HG03442 (cell line): Measurements from ENCODE around the gene PSD2.

Experiments used
- ATAC-seq: cut with Tn5 transposase; IDR thresholded peaks from one replicate; pipeline ENCODE4 v1.9.1; 2021; ENCODE audit warnings: mild to moderate bottlenecking, moderate library complexity; ENCODE audit not compliant: unreplicated experiment

PSD2 gene

DNA sequence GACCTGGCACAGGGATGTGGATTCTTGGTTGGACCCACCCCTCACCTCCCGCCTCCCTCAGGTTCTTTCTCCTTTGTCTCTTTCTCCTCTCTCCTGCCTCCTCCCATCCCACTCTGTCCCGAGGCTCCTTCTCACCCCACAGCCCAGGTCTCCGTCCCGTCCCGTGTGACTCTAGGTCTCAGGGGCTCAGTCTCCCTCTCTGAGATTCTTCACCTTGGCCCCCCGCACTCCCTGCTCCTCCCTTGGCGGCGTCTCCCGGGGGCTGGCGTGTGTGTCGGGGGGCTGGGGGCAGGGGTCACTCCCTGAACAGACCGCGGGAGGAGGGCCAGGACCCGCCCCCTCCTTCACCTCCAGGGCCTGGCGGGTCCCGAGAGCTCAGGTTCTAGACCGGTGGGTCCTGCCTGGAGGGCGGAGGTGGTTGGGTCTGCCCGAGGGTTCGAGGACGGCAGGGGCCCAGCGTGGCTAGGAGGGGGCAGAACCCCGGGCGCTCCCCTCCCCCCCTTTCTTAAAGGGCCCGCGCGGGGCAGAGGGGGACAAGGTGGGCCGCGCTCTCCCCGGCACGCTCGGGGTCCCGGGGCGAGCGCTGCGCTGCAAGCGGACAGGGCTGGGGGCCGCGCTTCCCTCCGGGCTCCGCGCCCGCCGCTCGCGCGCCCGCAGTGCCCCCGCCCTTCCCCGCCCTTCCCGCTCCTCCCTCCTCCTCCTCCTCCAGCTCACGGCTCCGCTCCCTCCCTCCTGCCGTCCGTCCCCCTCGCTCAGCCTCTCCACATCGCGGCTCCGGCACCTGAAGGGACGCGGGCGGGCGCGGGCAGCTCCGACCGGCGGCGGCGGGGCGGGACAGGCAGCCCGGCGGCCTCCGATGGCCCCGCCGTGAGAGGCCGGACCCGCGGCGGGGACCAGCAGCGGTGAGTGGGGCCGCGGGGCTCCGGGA, at the start of gene PSD2:
Gene PSD2, plus strand, starts transcription at position 735 of the 928 bp plus-strand sequence. CDS start 13,633 bp downstream, outside the sequence.
- ATAC-seq, result no peak

DNA sequence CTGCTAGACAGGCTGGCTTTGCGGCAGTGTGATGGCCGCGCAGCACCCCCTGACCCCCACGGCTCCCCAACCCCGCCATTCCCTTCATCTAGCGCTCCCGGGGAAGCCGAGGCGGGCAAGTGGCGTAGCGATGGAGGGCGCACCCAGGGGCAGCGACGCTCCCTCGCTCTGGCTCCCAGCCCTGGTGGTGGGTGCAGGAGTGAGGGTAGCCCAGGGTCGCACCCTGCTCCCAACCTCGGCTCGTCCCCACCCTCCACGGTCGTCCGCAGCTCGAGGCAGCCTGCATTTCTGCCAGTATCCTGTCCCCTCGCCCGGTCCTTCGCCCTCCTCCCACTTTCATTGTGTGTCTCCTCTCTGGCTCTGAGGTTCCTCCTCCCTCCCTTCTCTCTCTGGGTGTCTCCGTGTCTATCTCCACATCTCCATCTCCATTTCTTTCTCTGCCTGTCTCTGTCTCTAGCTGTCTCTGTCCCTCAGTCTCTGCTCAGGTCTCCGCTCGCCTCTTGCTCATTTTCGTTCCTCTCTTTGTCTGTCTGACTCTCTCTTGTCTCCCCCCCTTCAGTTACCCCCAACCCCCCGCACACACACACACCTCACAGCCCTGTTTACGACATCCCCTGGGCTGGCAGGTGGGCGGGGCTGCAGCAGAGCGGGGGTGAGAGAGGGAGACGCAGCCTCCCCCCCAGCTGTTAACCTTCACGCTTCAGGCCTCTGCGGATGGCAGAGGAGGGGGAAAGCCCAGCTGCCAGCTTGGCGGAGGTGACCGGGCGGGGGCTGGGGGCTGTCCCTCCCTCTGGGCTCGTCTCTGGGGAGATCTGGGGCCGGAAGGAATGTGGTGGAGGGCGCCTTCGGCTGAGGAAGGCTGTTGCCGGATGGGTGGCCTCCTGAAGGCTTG, 48.7 kb upstream of the PSD2 start:
- ATAC-seq, result peak; percentile 38

DNA sequence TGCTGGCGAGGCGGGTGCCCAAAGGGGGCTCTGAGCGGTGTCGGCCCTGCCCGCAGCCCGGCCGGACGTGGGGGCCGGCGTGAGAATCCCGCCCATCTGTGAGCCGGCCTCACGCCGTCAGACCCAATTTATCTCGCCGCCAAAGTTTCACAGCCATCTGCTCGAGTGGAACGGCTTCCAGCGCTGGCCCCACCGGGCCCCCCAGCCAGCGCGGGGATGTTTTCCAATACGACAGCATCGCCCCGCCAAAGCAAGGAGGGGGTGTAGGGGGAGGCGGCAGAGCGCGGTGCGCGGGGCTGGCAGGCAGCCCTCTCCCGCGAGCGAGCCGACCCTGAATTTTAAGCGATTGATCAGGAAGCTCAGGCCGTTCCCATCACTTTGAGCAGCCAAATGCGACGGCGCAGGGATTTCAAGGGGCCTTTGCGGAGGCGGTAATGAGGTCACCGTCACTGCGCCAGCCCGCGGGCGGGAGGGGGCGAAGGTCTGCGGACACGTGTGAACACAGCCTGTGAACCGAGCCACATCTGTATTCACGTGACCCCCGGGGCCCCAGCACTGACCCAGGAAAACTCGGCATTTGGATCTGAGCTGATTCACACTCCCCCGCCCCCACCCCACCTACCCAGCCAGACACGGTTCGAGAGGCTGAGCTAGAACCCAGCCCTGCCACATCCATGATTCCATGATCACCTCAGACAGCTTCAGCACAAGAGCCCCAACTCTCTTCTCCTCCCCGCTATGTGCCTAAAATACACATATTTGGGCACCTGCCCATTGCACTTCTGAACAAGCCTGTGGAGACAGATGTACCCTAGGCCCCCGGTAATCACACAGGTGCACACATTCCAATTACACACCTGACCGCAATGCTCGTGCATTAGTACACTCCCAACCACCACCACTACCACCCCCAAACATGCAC, 47.8 kb upstream of the PSD2 start:
- peak; percentile 15 for ATAC-seq

DNA sequence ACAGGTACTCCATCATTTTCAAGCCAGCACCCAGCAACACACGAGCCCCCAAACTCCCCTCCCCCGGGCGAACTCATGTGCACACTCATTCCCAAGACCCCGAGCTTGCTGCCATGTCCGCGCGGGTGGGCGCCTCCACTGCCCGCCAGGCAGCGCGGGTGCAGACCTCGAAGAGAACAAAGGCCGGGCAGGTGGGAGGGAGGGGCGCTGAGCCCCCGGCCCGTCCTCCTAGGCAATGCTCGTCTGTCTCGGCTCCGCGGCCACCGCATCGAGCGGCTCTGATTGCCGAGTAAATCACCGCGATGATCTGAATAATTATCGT, 47.1 kb upstream of the PSD2 start:
- no peak for ATAC-seq

DNA sequence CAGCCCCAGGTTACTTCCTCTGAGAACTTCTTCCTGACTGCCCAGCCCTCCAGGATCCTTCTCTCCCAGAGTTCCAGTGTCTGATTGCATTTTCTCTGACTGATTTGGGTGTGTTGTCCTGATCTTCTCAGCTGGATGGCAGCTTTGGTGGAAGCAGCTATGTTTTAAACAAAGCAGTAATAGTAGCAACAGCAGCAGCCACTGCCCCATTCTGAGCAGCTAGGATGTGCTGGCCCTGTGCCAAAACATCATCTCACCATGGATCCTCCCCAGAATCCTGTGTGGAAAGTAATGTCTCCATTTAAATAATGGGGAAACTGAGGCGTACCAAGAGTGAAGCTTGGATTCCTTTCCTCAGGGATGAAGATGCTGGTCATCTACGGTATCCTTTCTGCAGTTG, 46.4 kb upstream of the PSD2 start:
- no peak for ATAC-seq

DNA sequence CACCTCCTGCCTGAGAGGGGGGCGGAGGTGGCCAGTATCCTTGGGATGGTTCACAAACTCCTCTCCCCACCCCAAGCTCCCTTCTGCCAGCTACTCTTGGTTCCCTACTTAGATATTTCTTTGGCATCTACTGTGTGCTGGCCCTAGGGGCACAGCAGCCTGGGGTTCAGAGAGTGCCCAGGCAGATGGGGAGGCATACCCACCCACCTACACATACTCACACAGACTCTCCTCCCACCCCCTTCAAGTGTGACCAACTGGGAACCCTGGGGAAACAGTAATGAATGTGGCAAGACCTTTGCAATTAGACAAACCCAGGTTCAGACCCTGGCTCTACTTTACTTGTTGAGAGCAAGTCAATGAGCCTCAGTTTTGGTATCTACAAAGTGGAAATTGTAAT, 44.4 kb upstream of the PSD2 start:
- ATAC-seq, result no peak

DNA sequence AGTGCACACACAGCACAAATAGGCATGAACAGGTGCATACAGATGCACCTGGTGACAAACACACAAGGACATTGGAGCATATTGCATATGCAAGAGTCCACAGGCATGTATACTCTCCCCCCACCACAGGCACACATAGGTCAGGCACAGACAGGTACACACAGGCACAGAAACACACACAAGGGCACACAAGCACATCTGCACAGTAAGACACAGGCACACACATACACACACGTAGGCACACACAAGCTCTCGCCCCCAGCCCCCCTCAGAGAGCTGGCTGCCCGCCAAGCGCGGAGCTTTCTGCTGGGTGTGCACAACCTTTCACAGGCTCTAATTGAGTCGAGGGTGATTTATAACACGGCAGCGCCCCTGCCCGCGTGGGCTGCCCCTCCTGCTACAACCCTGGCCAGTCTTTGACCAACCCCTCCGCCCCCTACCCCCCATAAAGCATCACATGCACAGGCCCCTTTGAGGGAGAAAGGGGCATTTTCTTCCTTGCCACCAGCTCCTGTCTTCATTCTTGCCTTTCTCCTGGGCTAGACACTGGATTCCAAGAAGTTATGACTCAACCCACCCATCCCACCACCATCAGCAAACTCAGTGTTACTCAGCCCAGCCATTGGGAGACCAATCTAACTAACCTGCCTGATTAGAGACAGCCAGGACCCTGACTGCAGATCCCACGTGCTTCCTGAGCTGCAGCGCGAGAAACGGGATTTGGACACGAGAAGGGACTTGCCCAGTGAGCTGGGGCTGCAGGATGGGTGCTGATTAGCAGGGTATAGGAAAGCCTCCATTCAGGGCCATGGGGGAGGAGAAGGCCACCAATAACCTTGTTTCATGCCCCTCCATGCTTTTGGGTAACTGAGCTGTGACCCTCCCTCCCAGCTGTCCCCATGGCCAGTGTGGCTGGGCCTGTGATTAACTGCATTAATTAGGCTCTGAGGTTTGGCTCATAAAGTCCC, 42.8 kb upstream of the PSD2 start:
- ATAC-seq, result no peak

DNA sequence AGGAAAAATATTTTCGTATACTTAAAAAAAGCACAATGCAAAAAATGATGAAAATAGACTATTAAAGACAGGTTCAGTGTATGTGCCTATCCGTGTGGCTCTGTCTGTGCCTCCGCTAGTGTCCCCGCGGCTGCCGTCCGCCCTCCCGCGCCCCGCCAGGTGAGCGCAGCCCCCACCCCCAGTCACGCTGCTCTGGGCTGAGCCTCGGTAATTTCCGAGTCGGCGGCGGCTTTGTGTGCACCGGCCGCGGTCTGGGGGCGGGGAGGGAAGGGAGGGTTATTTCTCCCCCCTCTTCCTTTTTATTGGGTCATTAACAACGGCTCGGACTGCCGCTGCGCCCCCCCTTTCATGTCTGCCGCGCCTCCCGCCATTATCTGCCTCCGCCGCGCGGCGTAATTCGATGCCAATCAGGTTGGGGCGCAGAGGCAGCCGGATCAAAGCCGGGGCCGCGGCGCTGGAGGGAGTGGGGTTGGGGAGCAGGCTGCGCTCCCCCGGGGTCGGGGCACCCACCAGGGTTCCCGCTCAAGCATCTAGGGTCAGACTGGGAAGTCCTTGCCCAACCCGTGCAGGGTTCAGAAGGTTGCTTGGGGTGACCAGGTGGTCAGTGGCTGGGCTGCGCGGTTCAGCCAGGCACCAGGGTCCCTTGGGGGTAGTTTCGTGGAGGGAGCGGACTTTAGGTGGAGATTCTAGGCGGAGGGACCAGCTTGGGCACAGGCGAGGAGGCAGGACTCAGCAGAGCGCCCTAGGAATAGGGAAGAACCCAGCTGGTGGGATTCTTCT, 39.5 kb upstream of the PSD2 start:
- ATAC-seq, result no peak

DNA sequence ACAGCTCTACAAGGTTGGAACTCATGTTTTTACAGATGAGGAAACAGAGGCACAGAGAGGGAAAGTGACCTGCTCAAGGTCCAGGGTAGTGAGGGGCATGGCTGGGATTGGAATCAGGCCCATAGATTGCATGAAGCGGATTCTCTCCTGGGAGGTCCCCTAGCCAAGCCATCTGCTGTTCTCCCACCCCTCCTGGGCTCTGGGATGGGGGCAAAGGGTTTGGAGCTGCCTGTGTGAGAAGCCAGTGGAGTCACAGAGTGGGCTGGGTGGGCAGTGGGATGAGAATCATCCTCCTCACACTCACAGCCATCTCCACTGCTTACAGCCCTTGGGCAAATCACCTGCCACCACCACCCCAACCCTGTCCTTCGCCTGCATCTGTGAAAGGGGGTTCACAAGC, 38.6 kb upstream of the PSD2 start:
- ATAC-seq, result no peak

DNA sequence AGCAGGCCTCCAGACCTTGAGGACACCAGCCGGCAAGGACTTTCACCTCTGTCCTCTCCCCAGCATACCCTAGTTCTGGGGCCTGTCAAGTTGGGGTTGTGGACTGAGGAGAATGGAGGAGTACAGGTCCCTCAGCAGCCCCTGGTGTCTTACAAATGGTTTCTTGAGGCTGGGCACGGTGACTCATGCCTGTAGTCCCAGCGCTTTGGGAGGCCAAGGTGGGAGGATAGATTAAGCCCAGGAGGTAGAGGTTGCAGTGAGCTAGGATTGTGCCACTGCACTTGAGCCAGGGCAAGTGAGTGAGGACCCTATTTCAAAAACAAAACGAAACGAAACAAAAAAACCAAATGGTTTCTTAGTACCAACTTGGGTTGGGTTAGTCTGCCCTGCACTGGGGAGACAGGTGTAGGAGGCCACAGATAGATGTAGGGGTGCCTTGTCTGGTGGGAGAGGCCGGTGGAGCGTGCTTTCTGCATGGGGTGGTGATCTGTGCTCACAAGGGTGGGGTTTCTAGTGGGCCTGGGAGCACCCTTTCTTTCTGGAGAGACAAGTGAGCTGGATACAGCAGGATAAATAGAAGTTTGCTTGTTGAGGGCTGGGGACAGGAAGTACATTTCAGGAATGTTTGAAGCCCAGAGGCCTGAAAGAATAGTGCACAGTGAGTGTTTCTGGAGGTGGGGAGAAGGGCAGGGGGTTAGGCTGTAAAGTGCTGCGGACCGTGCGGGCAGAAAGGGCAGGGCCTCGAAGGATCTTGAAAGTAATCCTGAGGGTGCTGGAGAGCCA, 37.7 kb upstream of the PSD2 start:
- ATAC-seq, result no peak

DNA sequence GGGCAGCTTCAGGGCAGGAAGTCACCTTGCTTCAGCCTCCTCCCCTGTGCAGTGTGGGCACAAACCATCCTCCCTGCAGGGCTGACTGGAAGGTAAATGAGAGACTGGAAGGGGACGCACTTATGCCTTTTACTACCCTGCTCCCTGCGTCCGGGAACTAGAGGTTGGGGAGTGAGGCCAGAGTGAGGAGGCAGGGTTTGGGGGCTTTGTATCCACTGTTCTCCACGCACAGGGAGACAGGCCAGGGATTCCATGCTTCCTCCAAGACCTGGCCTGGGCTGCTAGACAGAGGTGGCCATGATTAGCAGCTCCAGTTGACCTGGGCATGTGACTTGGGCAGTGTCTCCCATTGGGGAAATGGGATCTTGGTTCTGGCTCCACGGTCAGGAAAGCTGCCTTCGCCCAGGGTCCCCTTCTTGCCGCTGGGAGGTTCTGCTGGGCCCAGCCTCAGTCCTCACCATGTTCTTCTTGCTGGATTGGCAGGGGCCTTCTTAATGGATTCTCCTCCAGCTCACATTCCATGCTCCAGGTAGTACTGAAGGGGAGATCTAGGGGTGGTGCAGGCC, 37.0 kb upstream of the PSD2 start:
- ATAC-seq, result no peak

DNA sequence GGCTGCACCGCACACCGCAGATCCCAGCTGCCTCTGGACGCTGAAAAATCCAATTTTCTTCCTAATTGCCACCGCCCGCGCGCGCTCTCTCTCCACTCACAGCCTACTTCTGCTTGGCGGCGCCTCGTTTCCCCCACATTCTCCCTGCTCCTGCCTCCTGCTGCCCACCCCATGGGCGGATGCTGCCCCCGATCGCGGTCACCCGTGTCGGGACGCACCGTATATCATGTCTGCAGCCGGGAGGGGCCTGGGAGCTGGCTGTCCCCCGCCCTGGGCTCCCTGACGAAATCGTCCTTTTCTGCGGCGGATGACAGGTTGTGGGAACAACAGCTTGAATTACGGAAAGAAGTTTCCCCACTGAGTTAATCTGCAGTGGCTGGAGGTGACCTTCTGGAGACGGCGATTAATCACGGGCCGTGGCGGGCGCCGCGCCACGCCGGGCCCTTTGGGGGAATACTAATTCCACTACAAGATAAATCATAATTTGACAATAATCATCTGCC, 36.3 kb upstream of the PSD2 start:
- no peak for ATAC-seq

DNA sequence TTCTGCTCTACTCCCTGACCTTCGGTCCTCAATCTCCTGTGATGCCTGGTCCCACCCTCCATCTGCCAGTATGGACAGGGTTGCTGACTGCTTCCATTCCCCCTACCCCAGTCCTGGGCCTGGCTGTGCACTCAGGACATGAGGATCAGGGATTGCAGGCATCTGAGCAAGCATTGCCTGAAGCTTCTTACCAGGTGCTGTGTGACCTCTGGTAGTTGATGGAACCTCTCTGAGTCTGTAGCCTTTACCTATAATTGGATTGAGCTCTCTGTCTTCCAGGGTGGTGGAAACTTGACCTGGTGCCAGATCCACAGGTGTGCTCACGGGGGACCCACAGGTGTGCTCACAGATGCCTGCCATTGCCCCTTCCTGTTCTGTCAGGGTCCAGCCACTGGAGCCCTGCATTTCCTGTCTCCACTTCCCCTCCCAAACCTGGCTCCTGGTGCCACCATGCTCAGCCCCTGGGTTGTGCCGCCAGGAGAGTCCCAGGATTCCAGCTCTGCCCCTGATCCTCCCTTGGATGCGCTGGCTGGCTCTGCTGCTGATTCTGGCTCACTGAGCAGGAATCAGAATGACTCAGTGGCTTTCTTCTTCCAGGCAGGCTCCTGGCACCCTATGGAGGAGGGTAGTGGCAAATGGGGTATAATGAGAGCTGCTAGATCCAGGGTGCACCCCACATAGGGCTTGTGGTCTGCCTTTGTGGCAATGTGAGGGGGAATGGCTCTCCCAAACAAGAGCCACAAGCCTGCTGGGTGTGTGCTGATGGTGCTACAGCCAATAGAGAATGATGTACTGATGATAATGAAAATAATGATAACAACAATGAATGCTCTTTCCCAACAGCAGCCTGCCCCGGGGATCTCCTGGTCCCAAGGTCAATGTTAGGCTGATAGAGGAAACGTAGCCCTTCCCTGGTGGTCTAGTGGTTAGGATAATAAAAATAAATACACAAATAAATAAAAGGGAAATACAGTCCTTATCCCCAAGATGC, 35.2 kb upstream of the PSD2 start:
- no peak for ATAC-seq

DNA sequence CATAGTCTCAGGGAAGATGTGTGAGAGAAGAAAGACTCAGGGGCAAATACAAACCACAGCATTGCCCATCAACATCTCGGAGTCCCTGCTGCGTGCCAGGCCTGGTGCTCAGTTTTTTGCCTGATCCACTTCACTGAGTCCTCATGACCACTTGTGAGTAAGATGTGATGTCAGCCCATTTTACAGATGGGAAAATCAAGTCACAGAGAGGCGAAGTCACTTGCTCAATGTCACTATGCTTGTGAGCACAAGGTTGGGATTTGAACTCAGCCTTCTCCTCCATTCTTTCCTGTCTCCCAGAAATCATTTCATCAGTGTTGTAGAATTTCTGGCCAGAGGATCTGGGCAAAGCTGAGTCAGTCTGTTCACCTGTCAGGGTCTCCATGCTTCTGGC, 34.6 kb upstream of the PSD2 start:
- ATAC-seq, result no peak

DNA sequence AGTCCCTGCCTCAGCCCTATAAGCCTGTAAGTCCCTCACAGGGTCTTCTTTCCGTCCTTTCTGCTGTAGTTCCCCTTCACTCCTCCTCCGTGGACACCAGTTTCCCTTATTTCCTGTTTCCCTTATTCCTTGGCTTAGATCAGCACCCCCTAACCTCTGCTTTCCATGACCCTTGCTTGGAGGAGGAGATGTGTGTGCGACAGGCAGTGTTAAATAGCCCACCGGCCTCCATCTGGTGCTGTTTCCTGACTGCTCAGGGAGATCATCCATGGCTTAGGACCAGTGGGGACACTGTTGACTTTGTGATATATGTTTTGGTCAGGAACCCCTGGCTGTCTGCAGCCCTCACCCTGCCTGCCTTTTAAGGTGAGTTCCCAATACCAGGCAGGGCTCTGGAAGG, 34.1 kb upstream of the PSD2 start:
- no peak for ATAC-seq

DNA sequence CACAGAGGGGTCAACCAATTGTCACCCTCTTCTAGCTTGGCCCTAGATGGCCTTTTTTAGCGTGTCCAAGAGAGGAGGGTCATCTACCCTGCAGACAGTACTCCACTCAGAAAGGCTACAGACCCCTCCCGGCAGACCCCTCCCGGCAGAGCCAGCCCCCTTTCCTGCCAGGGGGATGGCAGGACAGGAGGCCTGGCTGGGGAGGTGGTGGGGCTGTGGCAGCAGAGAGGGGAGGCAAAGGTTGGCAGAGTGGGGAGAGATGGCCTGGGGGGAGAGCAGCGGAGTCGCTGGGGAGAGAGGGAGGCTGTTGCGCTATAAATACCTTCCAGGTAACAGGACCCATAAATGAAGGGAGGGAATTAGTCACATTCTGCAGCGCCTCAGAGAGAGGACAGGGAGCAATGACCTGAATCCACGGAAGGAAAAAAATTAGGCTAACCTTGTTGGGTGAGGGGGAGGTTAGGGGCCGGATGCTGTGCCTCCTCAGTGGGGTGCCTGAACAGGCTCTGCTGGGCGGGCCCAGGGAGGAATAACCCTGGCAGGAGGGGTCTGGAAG, 32.9 kb upstream of the PSD2 start:
- ATAC-seq, result no peak
